Measurements from ENCODE around the gene ACTN3. TPM values are rescaled to one million over a fixed set of nuclear protein-coding genes. Genes with fewer than 3 reads are reported as not detected.

The ACTN3 gene
- total RNA-seq, 1 donor from 2014 or later = 20.2 TPM

DNA sequence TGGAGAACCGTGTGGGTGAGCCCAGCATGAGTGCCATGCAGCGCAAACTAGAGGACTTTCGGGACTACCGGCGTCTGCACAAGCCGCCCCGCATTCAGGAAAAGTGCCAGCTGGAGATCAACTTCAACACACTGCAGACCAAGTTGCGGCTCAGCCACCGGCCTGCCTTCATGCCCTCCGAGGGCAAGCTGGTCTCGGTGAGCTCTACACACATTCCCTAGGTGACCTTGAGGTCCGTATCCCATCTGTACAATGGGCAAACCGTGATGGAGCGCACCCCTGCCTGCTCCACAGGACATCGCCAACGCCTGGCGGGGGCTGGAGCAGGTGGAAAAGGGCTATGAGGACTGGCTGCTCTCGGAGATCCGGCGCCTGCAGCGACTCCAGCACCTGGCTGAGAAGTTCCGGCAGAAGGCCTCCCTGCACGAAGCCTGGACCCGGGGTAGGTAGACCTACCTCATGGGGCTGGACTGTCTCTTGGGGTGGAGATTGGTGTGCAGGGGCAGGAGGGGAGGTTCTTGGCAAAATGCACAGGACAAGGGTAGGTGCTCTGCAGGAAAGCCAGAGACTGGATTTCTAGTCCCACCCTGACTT lies 11.1 kb downstream of the ACTN3 start:
- H3K9me3 Mint-ChIP-seq = no peaks in the 10 kb centered on the region
- no peak overlapping the region for H2AFZ ChIP-seq (replicated peaks)
- no peak overlapping the region for H3K9ac ChIP-seq
- H3K79me2 ChIP-seq (ENCODE audit: low read depth) = no peaks in the 10 kb centered on the region
- no peaks in the 10 kb centered on the region for H3K36me3 Mint-ChIP-seq
- no peak overlapping the region for H3K27ac Mint-ChIP-seq
- no peak overlapping the region for H3K4me3 Mint-ChIP-seq
- no peak overlapping the region for H3K27ac ChIP-seq
- H3K4me2 ChIP-seq = no peak overlapping the region
- H4K20me1 ChIP-seq (ENCODE audit: low read depth) = no peaks in the 10 kb centered on the region
- no peaks in the 10 kb centered on the region for H3K27me3 ChIP-seq
- no peak overlapping the region for H3K4me3 ChIP-seq
- peaks cover under 1% of the 10 kb centered on the region for H3K27me3 Mint-ChIP-seq (ENCODE audit: insufficient read depth, low read depth)
- H3K4me1 Mint-ChIP-seq = no peaks in the 10 kb centered on the region
- H3K4me1 ChIP-seq = no peaks in the 10 kb centered on the region
- H3F3A ChIP-seq (ENCODE audit: low read depth) = no peaks in the 10 kb centered on the region
- DNase-seq (ENCODE audit: low spot score) = no peak
- TF ChIP-seq EZH2 (IDR thresholded peaks at IDR 0.05) = no peak
- no peak for TF ChIP-seq EZH2phosphoT487 (IDR thresholded peaks at IDR 0.05)
- TF ChIP-seq CTCF (IDR thresholded peaks at IDR 0.05) = no peak
- H3K36me3 ChIP-seq = no peaks in the 10 kb centered on the region
- no peaks in the 10 kb centered on the region for H3K9me3 ChIP-seq (ENCODE audit: low read depth)

DNA sequence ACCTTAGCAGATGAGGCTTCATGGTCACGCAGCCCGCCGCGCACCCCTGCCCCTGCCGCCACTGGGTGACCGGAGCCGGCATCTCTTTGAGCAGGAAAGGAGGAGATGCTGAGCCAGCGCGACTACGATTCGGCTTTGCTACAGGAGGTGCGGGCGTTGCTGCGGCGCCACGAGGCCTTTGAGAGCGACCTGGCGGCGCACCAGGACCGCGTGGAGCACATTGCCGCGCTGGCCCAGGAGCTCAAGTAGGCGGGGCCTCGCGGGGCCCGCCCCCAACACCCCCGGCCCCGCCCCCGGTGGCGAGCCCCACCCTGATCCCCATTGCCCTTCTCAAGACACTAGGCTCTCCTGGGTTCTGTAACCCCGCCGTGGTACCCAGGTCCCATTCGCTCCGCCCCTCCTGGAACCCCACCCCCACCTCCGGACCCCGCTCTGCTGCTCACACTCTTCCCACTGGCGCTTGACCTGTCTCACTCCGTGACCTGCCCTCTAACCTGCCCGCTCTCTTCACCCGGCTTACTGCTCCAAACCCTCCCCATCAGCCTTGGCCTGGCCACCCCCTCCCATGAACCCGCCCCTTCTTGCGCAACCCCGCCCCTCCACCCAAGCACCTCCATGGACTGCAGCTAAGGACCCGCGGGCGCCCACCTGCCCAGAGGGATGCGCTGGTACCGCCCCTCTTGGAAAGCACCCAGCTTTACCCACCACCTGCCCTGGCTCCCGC lies 12.6 kb downstream of the ACTN3 start:
- Histone ChIP-seq H3K36me3 (no peaks in the 10 kb centered on the region), H3K9ac (no peak overlapping the region), H4K20me1 (ENCODE audit: low read depth) (no peaks in the 10 kb centered on the region), H3K27ac (no peak overlapping the region), H3K27me3 (no peaks in the 10 kb centered on the region), H3K4me1 (no peaks in the 10 kb centered on the region), H3K9me3 (ENCODE audit: low read depth) (no peaks in the 10 kb centered on the region), H3K79me2 (ENCODE audit: low read depth) (no peaks in the 10 kb centered on the region), H2AFZ (replicated peaks) (no peak overlapping the region), H3K4me3 (no peak overlapping the region), H3F3A (ENCODE audit: low read depth) (no peaks in the 10 kb centered on the region), H3K4me2 (no peak overlapping the region)
- no peaks in the 10 kb centered on the region for H3K9me3 Mint-ChIP-seq
- no peak overlapping the region for H3K27ac Mint-ChIP-seq
- H3K4me1 Mint-ChIP-seq = no peaks in the 10 kb centered on the region
- no peak for DNase-seq (ENCODE audit: low spot score)
- no peak overlapping the region for H3K4me3 Mint-ChIP-seq
- no peaks in the 10 kb centered on the region for H3K36me3 Mint-ChIP-seq
- no peak for TF ChIP-seq EZH2phosphoT487 (IDR thresholded peaks at IDR 0.05)
- TF ChIP-seq EZH2 (IDR thresholded peaks at IDR 0.05) = no peak
- TF ChIP-seq CTCF (IDR thresholded peaks at IDR 0.05) = no peak
- H3K27me3 Mint-ChIP-seq (ENCODE audit: insufficient read depth, low read depth) = no peaks in the 10 kb centered on the region

DNA sequence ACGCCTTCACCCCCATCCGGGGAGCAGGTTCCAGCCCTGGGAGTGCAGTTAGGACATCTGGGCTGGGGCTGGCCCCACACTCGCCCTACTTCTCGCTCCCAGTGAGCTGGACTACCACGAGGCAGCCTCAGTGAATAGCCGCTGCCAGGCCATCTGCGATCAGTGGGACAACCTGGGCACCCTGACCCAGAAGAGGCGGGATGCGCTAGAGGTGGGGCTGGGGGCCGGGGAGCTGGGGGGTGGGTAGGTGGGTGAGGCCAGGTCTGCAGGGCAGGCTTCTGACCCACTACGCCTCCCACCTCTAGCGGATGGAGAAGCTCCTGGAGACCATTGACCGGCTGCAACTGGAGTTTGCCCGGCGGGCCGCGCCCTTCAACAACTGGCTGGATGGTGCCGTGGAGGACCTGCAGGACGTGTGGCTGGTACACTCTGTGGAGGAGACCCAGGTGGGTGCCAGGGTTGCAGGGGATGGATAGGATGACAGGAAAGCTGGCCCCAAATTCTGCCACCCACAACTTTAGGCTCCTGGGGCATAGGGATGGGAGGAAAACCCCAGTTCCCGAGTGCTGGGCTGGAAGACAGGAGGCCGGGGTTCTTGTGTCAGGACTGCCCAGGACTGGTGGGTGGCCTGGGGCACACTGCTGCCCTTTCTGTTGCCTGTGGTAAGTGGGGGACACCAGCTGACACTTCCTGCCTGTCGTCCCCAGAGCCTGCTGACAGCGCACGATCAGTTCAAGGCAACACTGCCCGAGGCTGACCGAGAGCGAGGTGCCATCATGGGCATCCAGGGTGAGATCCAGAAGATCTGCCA lies 13.4 kb downstream of the ACTN3 start:
- Histone ChIP-seq H3K79me2 (ENCODE audit: low read depth) (no peaks in the 10 kb centered on the region), H4K20me1 (ENCODE audit: low read depth) (no peaks in the 10 kb centered on the region), H3K4me1 (no peaks in the 10 kb centered on the region), H2AFZ (replicated peaks) (no peak overlapping the region), H3K36me3 (no peaks in the 10 kb centered on the region), H3K27me3 (no peaks in the 10 kb centered on the region), H3K27ac (no peak overlapping the region), H3K9ac (no peak overlapping the region), H3K4me3 (no peak overlapping the region), H3K9me3 (ENCODE audit: low read depth) (no peaks in the 10 kb centered on the region), H3F3A (ENCODE audit: low read depth) (no peaks in the 10 kb centered on the region), H3K4me2 (no peak overlapping the region)
- no peaks in the 10 kb centered on the region for H3K36me3 Mint-ChIP-seq
- no peak for TF ChIP-seq EZH2 (IDR thresholded peaks at IDR 0.05)
- no peak for TF ChIP-seq EZH2phosphoT487 (IDR thresholded peaks at IDR 0.05)
- TF ChIP-seq CTCF (IDR thresholded peaks at IDR 0.05) = no peak
- no peaks in the 10 kb centered on the region for H3K9me3 Mint-ChIP-seq
- H3K4me3 Mint-ChIP-seq = no peak overlapping the region
- H3K27me3 Mint-ChIP-seq (ENCODE audit: insufficient read depth, low read depth) = no peaks in the 10 kb centered on the region
- no peak overlapping the region for H3K27ac Mint-ChIP-seq
- no peaks in the 10 kb centered on the region for H3K4me1 Mint-ChIP-seq
- no peak for DNase-seq (ENCODE audit: low spot score)

All from neural progenitor cell (in vitro differentiated cells).